ENCODE data around the gene MAGIX.
"Not testable (repeated sequence)": the region's sequence is repeated elsewhere in the genome, so short reads cannot be mapped to it uniquely, and the experiment has no call there.

DNA sequence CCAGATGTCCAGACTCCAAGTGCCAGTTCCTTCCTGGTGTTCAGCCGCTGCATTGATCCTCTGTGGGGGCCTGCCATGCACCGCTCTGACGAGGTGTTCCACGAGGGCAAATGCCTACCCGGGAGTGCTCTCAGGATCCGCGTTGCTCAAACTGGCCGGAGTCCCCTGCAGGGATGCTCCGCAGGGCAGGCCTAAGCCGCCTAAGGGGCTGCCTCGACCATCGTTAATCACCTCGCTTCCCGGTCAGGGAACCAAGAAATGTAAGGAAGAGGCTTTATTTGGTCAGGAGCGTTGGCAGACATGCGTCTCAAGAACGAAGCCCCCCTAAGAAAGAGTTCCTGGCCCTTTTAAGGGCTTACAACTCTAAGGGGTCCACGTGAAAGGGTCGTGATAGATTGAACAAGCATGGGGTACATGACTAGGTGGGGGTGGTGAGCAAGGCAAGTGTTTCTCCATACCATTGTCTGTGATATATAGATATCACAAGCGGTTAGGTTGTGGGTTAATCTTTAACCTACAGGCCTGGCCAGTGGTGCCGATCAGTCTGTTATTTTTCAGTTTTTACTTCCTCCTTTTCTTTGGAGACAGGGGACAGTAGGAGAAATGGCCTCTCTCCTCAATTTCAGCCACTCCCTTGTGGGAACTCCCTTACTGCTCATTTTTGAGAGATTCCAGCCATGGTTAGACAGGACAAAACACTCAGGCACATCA, 14.0 kb upstream of the MAGIX start:
- TF ChIP-seq POLR2A (IDR thresholded peaks at IDR 0.05; ENCODE audit: low read depth, low read length); POLR2AphosphoS5 (IDR thresholded peaks at IDR 0.05; ENCODE audit: low read depth, low read length); TAF1 (IDR thresholded peaks at IDR 0.05; ENCODE audit: borderline replicate concordance, low read depth, low read length): not testable (repeated sequence)
